Omental fat pad (tissue), 4 donors: ENCODE results near the gene NPY. TPM values are rescaled to one million over a fixed set of nuclear protein-coding genes. Genes with fewer than 3 reads are reported as not detected.

ENCODE experiments used
- ATAC-seq: fragments of 150-250 bp; one replicate; pipeline ENCODE4 v1.9.1; 2016; ENCODE audit warnings: mild to moderate bottlenecking, moderate library complexity; ENCODE audit not compliant: low FRiP score
- DNase-seq: peaks from one replicate; pipeline ENCODE4 v3.0.0-alpha.2; 2019; ENCODE audit warnings: low spot score
- CTCF ChIP-seq, 3 donors: fragments of 450-650 bp; IDR thresholded peaks; one replicate each; pipeline ENCODE4 v1.5.1; 2016 to 2017; ENCODE audit warnings: antibody characterized with exemption in 3 of 3, mild to moderate bottlenecking in 3 of 3, moderate library complexity in 2 of 3
- total RNA-seq, 4 donors: library from RNA; depleted of rRNA; stranded (reverse); fragments of >200 nt; gene quantifications; one replicate each; pipeline ENCODE4 v1.1.0, GENCODE V29; 2016

NPY gene
- total RNA-seq, 4 donors from 2014 or later = 1.3 to 2.5 TPM; not detected in 2

GRCh38 chr7:24328050-24328449 lies 44.1 kb downstream of the NPY start:
- no peak for DNase-seq
- no peak for ATAC-seq
- TF ChIP-seq CTCF (IDR thresholded peaks at IDR 0.05) = no peak

- no peak for TF ChIP-seq CTCF (IDR thresholded peaks at IDR 0.05)
- DNase-seq = no peak
- no peak for ATAC-seq
These were observed 44.9 kb downstream of the NPY start for GRCh38 chr7:24328894-24329293.

- TF ChIP-seq CTCF (IDR thresholded peaks at IDR 0.05) = no peak
- no peak for DNase-seq
- no peak for ATAC-seq
These were observed 50.0 kb downstream of the NPY start for GRCh38 chr7:24334012-24334411.

GRCh38 chr7:24334627-24335026 lies 50.6 kb downstream of the NPY start:
- DNase-seq = no peak
- no peak for ATAC-seq
- no peak for TF ChIP-seq CTCF (IDR thresholded peaks at IDR 0.05)

- DNase-seq = no peak
- no peak for ATAC-seq
- no peak for TF ChIP-seq CTCF (IDR thresholded peaks at IDR 0.05)
These were observed 52.5 kb downstream of the NPY start for GRCh38 chr7:24336461-24336860.

- no peak for TF ChIP-seq CTCF (IDR thresholded peaks at IDR 0.05)
- no peak for DNase-seq
- no peak for ATAC-seq
These were observed 53.2 kb downstream of the NPY start for GRCh38 chr7:24337180-24337579.

- no peak for ATAC-seq
- no peak for TF ChIP-seq CTCF (IDR thresholded peaks at IDR 0.05)
- DNase-seq = no peak
These were observed 55.6 kb downstream of the NPY start for GRCh38 chr7:24339575-24339974.
